Keratinocyte (primary cell): ENCODE results near the gene FHOD3. TPM values are rescaled to one million over a fixed set of nuclear protein-coding genes. Genes with fewer than 3 reads are reported as not detected.

Experiments used
- DNase-seq: peaks from one replicate; pipeline ENCODE4 v3.0.0-alpha.2; 2011; ENCODE audit warnings: low read depth, missing footprints, low spot score
- FAIRE-seq: peaks from 2 replicates; lab custom pipeline; 2011; peaks lifted over from hg19 to GRCh38; lab: Jason Lieb, UNC
- H2AFZ ChIP-seq: 2 replicates; pipeline ENCODE4 v1.6.0; 2012; ENCODE audit warnings: low read length, control low read depth, inconsistent platforms; ENCODE audit not compliant: control insufficient read depth
- H3K27ac ChIP-seq: 2 replicates; pipeline ENCODE4 v1.5.1; 2011; ENCODE audit warnings: low read length; ENCODE audit not compliant: control insufficient read depth, insufficient read depth
- H3K27me3 ChIP-seq: 3 replicates; pipeline ENCODE4 v1.6.0; 2011; ENCODE audit warnings: low read length; ENCODE audit not compliant: control insufficient read depth, insufficient read depth; ENCODE audit errors: extremely low read depth
- H3K36me3 ChIP-seq, 2 experiments: 2 replicates in 1 of 2; 3 replicates in 1 of 2; pipeline ENCODE4 v1.5.1; 2011; ENCODE audit warnings: low read length in 2 of 2, mild to moderate bottlenecking in 1 of 2; ENCODE audit not compliant: control insufficient read depth in 2 of 2, insufficient read depth in 2 of 2; ENCODE audit errors: extremely low read depth in 1 of 2
- H3K4me1 ChIP-seq: 3 replicates; pipeline ENCODE4 v1.5.1; 2011; ENCODE audit warnings: low read length; ENCODE audit not compliant: control insufficient read depth, insufficient read depth; ENCODE audit errors: extremely low read depth
- H3K4me2 ChIP-seq: 3 replicates; pipeline ENCODE4 v1.6.0; 2011; ENCODE audit warnings: low read depth, low read length; ENCODE audit not compliant: control insufficient read depth, insufficient read depth; ENCODE audit errors: extremely low read depth
- H3K4me3 ChIP-seq, 3 experiments: fragments of 200-600 bp in 1 of 3; sonication (generic) in 1 of 3; 2 replicates in 2 of 3; 3 replicates in 1 of 3; pipeline ENCODE4 v1.5.1; 2011 to 2016; ENCODE audit warnings: low read length in 3 of 3, mild to moderate bottlenecking in 3 of 3, control low read depth in 2 of 3, inconsistent platforms in 1 of 3, low read depth in 1 of 3, mixed read lengths in 1 of 3, mixed run types in 1 of 3, moderate library complexity in 1 of 3; ENCODE audit not compliant: control insufficient read depth in 2 of 3, insufficient read depth in 2 of 3; ENCODE audit errors: extremely low read depth in 1 of 3
- H3K79me2 ChIP-seq: 2 replicates; pipeline ENCODE4 v1.6.0; 2012; ENCODE audit warnings: low read length; ENCODE audit not compliant: control insufficient read depth, insufficient read depth
- H3K9ac ChIP-seq: 3 replicates; pipeline ENCODE4 v1.6.0; 2011; ENCODE audit warnings: low read length; ENCODE audit not compliant: control insufficient read depth, insufficient read depth; ENCODE audit errors: extremely low read depth
- H3K9me1 ChIP-seq: 3 replicates; pipeline ENCODE4 v1.6.0; 2011; ENCODE audit warnings: low read length; ENCODE audit not compliant: control insufficient read depth, insufficient read depth; ENCODE audit errors: extremely low read depth
- H3K9me3 ChIP-seq: 2 replicates; pipeline ENCODE4 v1.5.1; 2012; ENCODE audit warnings: low read depth, low read length; ENCODE audit not compliant: control insufficient read depth
- H4K20me1 ChIP-seq: 3 replicates; pipeline ENCODE4 v1.6.0; 2011; ENCODE audit warnings: low read length; ENCODE audit not compliant: control insufficient read depth, insufficient read depth; ENCODE audit errors: extremely low read depth
- EZH2 ChIP-seq: IDR thresholded peaks from one replicate; pipeline ENCODE4 v1.6.1; 2012; ENCODE audit warnings: inconsistent platforms, mild to moderate bottlenecking, low read length, moderate library complexity
- dilution Hi-C: fragments of 300-500 bp; cut with MboI; formaldehyde crosslinking; loops from one replicate; pipeline ENCODE4 v1.7.0; 2020; ENCODE audit warnings: low sequenced_read_pairs; ENCODE audit not compliant: extremely low pct_ligation_motif_present
- polyA plus RNA-seq, 5 experiments: library from polyadenylated mRNA; depleted of rRNA in 3 of 5; stranded (reverse) in 3 of 5; stranded (forward) in 1 of 5; unstranded in 1 of 5; fragments of >200 nt; gene quantifications; 1 replicate in 1 of 5; 2 replicates in 3 of 5; 3 replicates in 1 of 5; pipeline versions ENCODE4 v1.2.1 to v1.2.3, GENCODE V29; 2011 to 2012; ENCODE audit warnings: missing spikeins in 2 of 5, low read depth in 1 of 5, low replicate concordance in 1 of 5
- TF ChIP-seq, protein P1 (sequence below), 3 experiments: IDR thresholded peaks in 1 of 3; conservative IDR thresholded peaks in 1 of 3; optimal IDR thresholded peaks in 1 of 3; 2 replicates in 2 of 3; 3 replicates in 1 of 3; pipeline versions ENCODE3 to v1.5.1; 2011; ENCODE audit warnings: low read length in 3 of 3, mild to moderate bottlenecking in 3 of 3, moderate library complexity in 2 of 3, control low read depth in 1 of 3, inconsistent platforms in 1 of 3; ENCODE audit not compliant: insufficient read depth in 2 of 3; ENCODE audit errors: extremely low read depth in 1 of 3

FHOD3 gene
- polyA plus RNA-seq, 1 donor (not counting 4 experiments of a cell fraction or from before 2014, with no cell fraction given) = 7.7 TPM

DNA sequence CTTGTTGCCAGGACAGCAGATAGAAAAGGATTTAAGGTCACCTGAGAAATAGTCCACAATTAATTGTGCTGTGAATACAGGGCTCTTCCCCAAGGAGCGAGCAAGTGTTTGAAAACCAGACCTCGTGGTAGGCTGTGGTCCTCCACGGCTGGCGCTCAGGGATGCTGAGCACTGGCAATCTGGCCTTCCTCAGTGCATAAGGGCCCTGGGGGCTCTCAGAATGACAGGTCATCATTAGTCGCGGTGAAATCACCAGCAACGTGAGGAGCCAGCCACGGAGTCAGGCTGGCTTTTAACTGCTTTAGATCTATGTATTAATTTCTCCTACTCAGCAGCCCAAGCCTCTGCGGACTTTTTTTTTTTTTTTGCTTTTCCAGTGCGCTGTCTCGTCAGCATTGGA lies 148.5 kb downstream of the FHOD3 start:
- Histone ChIP-seq H3K9ac (no peak overlapping the region), H3K4me2 (no peak overlapping the region), H3K79me2 (no peaks in the 10 kb centered on the region), H3K9me3 (no peaks in the 10 kb centered on the region), H3K27ac (no peak overlapping the region), H3K4me3 (no peak overlapping the region), H2AFZ (no peak overlapping the region), H3K27me3 (no peaks in the 10 kb centered on the region), H4K20me1 (no peaks in the 10 kb centered on the region), H3K4me1 (peaks cover 17% of the 10 kb centered on the region), H3K9me1 (no peaks in the 10 kb centered on the region), H3K36me3 (no peaks in the 10 kb centered on the region)
- dilution Hi-C loops = no loop called here
- DNase-seq = no peak
- peak; percentile 13 for FAIRE-seq
- TF ChIP-seq, protein P1, sequence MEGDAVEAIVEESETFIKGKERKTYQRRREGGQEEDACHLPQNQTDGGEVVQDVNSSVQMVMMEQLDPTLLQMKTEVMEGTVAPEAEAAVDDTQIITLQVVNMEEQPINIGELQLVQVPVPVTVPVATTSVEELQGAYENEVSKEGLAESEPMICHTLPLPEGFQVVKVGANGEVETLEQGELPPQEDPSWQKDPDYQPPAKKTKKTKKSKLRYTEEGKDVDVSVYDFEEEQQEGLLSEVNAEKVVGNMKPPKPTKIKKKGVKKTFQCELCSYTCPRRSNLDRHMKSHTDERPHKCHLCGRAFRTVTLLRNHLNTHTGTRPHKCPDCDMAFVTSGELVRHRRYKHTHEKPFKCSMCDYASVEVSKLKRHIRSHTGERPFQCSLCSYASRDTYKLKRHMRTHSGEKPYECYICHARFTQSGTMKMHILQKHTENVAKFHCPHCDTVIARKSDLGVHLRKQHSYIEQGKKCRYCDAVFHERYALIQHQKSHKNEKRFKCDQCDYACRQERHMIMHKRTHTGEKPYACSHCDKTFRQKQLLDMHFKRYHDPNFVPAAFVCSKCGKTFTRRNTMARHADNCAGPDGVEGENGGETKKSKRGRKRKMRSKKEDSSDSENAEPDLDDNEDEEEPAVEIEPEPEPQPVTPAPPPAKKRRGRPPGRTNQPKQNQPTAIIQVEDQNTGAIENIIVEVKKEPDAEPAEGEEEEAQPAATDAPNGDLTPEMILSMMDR (optimal IDR thresholded peaks at IDR 0.05 in 1 of 3, IDR thresholded peaks at IDR 0.05 in 1 of 3, conservative IDR thresholded peaks at IDR 0.05 in 1 of 3; ENCODE audit: extremely low read depth in 1 of 3, insufficient read depth in 2 of 3, low read length in 3 of 3) = no peak
- TF ChIP-seq EZH2 = no peak

DNA sequence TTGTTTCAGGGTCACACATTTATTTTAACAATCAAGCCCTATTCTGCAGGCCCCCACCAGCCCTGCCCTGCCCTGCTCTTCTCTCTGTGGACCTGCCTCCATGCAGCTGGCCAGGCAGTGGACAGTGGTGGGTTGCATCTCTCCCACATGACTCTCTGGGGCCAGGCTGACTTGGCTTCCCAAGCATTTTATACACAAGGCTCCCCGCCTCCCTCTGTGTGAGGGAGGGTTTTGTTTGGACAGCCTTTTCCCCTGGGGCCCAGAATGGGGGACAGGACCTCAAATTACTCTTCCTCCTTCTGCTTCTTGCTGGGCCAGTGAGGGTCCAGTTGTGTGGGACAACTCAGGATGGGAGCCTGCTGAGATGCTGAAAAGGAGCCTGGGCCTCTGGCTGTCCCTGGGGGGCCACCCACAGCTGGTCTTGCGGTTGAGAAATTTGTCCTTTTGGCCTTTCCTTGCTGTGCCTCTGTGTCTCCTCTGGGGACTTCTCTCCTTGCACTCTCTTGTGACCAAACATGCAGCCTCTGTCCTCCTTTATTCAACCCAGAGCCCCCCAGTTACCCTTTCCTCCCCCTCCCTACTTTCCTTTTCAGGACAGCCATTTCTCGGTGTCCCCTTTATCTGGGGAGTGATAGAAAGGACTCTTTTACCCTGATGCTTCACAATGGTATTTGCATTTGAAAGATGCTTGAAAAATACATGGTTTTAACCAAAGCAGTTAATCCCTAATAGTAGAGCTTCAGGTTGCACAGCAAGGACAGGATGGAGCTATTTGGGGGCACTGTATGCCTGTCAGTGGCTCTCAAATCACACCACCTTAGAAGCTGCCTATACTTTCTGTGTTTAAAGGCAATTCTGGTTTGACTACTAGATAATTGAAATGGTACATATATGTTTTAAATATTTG lies 151.1 kb downstream of the FHOD3 start:
- peaks cover 20% of the 10 kb centered on the region for H3K4me1 ChIP-seq
- H3K9me3 ChIP-seq = no peaks in the 10 kb centered on the region
- no peak overlapping the region for H3K9ac ChIP-seq
- no peak overlapping the region for H2AFZ ChIP-seq
- H3K27ac ChIP-seq = no peak overlapping the region
- H3K79me2 ChIP-seq = no peaks in the 10 kb centered on the region
- no peaks in the 10 kb centered on the region for H3K36me3 ChIP-seq
- no peak overlapping the region for H3K4me2 ChIP-seq
- H3K4me3 ChIP-seq = no peak overlapping the region
- H4K20me1 ChIP-seq = no peaks in the 10 kb centered on the region
- no peaks in the 10 kb centered on the region for H3K27me3 ChIP-seq
- TF ChIP-seq EZH2 = no peak
- TF ChIP-seq, protein P1 (optimal IDR thresholded peaks at IDR 0.05 in 1 of 3, IDR thresholded peaks at IDR 0.05 in 1 of 3, conservative IDR thresholded peaks at IDR 0.05 in 1 of 3; ENCODE audit: extremely low read depth in 1 of 3, insufficient read depth in 2 of 3, low read length in 3 of 3) = no peak
- no peak for DNase-seq
- H3K9me1 ChIP-seq = no peaks in the 10 kb centered on the region
- FAIRE-seq = no peak
- dilution Hi-C loops = no loop called here
